ENCODE measurements around the gene IL31RA. TPM values are rescaled to one million over a fixed set of nuclear protein-coding genes. Genes with fewer than 3 reads are reported as not detected.

Gene IL31RA
- 1.2 and 1.7 TPM in 2 replicates for total RNA-seq

DNA sequence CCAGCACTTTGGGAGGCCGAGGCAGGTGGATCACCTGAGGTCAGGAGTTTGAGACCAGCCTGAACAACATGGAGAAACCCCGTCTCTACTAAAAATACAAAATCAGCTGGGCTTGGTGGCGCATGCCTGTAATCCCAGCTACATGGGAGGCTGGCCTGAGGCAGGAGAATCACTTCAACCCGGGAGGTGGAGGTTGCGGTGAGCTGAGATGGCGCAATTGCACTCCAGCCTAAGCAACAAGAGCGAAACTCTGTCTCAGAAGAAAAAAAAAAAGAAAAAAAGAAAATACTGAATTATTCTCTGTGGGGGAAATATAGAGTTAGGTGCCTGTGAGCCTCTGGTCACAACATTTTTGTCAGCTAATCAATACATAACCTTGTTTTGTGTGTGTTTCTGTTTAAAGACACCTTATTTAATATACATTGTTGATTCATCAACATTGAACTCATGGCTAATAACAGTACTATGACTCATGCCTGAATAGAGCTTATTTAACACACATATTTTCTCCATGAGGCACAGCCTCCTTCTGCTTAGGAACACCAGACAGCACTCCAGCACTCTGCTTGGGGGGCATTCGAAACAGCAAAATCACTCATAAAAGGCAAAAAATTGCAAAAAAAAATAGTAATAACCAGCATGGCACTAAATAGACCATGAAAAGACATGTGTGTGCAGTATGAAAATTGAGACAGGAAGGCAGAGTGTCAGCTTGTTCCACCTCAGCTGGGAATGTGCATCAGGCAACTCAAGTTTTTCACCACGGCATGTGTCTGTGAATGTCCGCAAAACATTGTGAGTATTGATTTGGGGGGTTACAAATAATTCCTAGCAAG lies at the start of gene IL31RA:
Gene IL31RA, plus strand, starts transcription at position 519 of the 836 bp plus-strand sequence. Its CDS starts 214 bp downstream, at position 733.

Other genes with a start within 250 kb of the IL31RA start
- gene SLC38A9, start 139.0 kb upstream of the IL31RA start, total RNA-seq: 27.4 and 38.7 TPM in 2 replicates
- gene DDX4, start 113.3 kb upstream of the IL31RA start, total RNA-seq: not detected in 2 replicates
- gene IL6ST, start 143.6 kb downstream of the IL31RA start, total RNA-seq: 517 and 540 TPM in 2 replicates